GM18520 (cell line): Measurements from ENCODE around the gene DGKD.

ENCODE experiments used
- ATAC-seq: cut with Tn5 transposase; IDR thresholded peaks from one replicate; pipeline ENCODE4 v1.9.1; 2021; ENCODE audit not compliant: unreplicated experiment

The DGKD gene

DNA sequence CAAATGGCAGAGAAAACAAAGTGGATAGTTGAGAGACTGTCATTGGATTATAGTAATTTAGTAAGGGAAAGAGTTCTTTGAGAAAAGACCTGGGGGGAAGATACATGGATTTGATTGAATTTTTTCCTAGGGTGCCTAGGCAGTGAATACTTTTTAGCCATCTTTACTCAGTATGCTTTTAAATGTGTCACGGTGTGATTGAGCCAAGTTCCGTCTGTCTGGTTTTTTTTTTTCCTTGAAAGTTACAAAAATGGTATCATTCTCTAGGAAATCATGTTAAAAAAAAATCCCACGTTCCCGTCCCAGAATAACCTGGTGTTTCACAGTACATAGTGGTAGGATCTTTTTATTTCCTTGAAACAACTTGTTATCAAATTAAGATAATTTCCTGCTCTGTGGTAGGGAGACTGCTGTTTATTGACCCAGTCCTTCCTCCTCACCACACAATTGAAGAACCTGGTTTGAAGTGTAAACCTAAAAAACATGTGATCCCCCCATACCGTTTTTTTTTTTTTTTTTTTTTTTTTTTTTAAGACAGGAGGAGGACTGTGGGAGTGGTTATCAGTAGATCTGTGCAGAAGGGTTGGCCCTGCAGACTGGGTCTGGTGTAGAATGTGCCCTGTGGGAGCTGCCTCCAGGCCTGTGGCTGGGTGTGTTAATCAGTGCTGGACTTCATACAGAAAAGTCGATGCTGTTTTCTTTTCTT, 55.1 kb downstream of the DGKD start:
- ATAC-seq = no peak

DNA sequence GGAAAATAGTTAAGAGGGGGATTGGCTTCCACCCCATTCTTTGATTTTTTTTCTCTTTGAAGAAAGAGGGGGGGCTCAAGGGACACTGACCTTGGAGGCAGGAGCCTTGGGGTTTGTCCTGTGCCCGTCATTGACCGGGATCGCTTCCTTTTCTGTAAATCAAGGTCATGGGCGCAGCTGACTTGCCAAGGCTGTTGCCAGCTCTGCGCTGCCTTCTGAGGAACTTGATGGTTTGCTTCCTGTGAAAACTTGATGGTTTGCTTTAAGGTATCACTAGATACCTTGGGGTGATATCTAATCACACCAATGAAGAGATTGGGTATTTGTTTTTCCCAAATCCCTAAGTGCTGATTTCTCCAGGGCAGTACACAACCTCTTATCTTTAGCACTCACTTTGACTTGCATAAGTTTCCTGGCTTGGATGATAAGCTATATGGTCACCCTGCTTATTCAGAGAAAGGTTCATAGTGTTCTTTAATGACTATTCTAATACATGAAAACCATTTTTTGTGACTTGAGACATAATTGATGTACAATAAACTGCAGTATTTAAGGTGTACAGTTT, 56.0 kb downstream of the DGKD start:
- no peak for ATAC-seq

DNA sequence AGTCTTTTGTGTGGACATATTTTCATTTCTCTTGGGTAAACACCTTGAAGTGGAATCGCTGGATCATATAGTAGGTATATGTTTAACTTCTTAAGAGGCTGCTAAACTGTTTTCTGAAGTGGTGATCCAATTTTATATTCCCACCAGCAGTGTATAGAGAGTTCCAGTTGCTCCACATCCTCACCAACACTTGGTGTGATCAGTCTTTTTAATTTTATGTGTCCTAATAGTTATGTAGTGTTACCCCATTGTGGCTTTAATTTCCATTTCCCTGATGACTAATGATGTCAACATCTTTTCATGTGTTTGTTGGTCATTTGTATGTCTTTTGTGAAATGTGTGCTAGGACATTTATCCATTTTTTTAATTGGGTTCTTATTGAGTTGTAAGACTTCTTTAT, 56.9 kb downstream of the DGKD start:
- ATAC-seq = no peak

DNA sequence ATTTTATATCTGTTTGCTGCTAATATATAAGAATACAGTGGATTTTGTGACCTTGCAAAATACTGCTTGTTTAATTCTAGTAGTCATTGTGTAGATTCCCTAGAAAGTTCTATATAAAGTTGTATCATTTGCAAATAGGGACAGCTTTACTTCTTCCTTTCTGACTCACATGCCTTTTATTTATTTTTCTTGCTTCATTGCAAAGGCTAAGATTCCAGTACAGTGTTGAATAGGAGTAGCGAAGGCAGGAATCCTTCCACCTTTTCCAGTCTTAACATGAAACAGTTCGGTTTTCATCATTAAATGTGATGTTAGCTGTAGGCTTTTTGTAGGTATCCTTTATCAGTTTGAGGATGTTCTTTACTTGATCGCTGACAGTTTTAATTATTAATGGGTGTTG, 58.1 kb downstream of the DGKD start:
- ATAC-seq = no peak

DNA sequence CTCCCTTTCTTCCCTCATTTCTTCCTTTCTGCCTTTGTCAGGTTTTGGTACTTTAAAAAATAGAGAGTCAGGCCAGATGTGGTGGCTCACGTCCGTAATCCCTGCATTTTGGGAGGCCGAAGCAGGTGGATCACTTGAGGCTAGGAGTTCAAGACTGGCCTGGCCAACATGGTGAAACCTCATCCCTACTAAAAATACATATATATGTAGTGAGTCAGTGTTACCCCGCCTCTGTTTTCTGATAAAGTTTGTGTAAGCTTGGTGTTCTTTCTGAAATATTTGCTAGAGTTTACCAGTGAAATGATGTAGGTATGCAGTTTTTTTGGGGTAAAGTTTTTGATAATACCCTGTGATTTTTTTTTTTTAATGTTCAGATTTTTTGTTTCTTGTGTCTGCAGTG, 58.8 kb downstream of the DGKD start:
- no peak for ATAC-seq

DNA sequence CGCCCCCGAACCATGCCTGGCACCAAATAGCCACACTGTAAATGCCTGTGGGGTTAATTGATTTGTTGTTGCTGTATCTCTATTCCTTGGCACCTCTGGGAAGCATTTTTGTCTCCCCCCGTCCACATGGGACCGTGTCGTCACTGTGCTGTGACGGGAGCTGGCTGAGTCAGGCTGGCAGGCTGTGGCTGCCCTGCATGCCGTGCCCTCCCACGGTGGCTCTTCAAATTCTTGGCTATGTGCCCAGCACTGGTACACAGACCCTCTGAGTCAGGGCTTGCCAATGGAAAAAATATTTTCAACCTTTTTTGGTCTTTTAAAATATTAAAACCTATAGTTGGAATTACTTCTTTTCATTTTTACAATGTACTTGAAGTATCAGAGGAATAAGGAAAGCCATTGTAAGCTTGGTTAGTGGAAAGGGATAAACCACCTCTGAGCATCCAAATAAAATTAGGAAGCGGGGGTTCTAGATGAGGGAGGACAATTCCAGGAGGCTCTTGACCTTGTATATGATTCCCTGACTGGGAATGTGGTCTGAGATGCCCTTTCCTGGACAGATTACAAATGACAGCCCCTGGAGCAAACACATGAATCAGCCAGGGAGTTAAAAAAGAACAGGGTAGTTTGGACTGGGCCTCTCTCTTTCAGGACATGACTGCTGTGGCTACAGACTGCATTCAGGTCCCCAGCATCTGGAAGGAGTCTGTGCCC, 59.4 kb downstream of the DGKD start:
- ATAC-seq = no peak

DNA sequence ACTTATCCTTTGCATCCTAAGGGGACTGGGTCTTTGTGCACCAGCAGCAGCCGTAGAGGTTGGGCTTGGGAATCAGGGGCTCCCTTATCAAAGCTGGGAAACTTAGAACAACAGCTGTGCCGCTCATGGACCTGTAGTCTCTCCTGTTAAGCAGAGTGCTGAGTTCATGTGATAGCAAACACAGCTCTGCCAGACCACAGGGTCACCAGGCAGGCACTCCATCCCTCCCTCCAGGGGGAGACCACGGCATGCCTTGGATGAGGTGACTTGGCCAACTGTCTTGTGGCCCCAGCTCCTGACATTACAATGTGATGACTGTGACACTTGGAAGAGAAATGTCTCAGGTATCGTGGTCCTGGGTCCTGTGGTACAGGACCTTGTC, 60.0 kb downstream of the DGKD start:
- ATAC-seq = no peak

DNA sequence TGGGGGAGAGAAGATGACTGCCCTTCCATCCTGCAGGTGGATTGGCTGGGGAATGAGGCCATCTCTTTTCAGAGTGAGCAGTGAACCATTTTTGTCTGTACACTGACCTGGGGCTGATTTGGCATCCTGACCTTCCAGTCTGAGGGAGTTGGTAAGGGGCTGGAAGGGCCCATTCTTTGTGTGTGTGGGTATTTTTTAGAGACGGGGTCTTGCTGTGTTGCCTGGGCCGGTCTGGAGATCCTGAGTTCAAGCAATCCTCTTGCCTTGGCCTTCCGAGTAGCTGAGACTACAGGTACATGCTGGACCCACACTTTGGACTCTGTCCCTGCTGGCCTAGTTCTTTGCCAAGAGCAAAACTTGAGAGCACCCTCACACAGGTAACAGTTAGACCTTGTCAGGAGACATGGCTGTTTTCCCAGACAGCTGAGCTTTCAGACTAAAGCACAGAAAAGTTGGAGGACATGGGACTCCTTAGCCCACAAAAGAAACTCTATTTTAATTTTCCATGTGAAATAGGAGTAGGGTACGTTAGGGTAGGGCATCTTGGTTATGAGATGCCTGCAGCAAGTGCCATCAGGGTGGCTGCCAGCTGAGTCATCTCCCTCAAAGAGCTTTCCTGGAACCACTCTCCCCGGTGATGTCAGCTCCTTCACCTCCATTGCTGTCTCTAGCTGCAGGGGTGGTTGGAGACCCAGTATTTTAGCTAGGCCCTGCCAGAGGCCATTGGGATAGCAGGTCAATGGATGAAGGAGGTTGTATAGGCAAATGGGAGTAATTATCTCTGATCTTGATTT, 60.7 kb downstream of the DGKD start:
- no peak for ATAC-seq

DNA sequence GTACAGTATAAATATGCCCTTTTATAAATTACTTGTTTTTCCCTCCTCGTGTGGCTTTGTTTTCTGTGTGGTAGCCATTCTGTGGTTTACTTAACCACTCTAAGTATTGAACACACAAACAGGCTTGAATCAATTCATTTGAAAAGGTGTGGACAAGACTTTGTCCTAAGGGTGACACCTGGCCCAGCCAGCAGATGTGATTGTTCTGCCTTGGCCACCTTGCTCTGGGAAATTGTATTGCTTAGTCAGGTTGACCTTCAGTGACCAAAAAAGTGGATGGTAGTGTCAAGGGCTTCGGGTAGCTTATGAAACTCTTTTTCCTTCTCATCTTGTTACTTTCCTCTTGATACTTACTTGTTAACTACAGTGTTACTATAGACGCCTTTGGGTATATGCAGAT, 61.9 kb downstream of the DGKD start:
- ATAC-seq = no peak

DNA sequence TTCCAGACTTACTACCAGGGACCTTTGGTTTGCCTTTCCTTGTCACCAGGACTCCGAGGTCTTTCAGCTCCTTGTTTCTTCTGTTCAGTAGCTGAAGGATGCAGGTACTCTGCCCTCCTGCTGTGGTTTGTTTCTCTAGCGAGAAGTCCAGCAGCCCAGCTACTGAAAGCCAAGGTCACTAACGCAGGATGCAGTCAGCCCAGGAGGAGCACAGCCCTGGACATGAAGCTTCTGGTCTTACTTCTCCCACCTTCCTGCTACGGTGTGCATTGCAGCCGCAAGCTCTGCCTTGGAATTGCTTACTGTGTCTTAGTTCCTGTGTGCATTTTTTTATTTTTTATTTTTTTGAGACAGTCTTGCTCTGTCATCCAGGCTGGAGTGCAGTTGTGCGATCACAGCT, 62.4 kb downstream of the DGKD start:
- no peak for ATAC-seq

DNA sequence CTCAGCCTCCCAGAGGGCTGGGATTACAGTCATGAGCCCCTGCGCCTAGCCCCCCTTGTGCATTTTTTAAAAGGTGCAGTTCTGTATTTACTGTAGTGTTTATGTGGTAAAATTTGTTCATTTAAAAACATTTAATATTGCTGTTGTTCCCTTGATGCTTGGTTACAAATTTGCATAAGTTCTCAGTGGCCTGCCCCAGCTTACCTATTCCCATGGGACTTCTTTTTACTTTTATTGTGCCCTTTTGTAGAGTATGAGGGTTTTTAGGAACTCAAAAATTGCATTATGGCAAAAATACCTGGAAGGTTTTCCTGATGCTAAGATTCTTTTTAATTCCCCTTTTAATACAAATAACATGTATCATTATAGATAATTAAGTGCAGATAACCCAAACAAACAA, 63.0 kb downstream of the DGKD start:
- no peak for ATAC-seq

DNA sequence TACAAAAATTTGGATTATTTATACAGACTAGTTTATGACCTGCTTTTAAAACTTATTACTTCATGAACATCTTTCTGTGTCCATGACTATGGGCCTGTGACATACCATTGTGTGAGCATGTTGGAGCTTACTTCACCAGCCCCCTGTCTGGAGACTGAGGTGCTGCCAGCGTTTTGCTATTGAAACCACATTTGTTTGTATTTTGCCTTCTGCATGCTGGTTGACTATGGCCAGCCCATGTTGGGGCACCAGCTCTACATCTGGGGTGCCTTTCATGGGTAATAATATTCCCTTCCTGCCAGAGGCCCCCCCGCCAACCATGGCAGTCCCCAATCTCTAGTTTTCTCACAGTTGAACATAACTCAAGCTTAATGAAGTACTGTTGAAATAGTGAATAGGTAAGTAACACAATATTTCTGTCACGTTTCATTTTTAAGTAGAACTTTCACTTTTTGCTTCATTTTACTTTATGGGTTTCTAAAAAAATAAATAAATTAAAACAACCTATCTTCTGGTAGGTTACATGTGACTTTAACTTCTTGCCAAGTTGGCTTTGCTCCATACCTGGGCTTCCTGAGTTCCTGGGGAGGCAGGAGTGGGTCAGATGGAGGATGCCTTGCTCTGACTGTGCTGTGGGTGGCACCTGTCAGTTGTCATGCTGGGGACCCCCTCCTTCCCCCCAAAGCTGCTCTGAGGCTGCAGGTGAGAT, 63.9 kb downstream of the DGKD start:
- no peak for ATAC-seq

DNA sequence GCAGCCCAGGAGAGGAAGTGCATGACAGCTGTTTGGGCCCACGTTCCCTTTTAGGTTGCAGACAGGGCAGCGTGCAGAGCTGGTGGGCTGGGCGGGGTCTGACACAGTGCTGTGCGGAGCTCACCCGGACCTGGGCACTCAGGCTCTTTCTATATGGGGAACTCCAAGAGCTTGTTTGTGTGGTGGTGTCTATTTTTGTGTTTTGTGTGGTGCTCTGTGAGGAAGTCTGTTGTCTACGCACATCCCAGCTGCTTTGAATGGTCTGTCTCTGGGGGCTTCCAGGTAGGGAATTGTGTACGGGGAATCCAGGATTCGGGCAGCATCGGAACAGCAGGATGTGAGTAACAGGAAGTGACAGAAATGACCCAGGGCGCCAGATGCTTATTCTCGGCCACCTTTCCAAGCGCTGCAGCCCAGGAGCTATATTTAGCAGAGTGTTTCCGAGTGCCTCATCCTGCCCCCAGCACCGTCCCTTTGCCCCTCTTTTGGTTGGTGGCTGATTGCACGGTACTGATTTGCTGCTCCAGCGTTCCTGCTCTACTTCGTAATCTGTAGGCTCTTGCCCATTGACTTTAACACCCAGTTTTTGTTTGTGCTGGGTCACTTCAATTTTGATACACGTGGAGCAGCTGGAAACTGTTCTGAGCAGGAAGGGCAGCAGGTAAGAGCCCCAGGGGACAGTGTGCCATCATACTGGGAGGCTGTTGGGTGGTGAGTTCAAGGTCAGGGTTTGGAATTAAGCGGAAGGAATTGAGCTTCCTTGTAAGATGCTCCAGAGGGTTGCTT, 64.7 kb downstream of the DGKD start:
- ATAC-seq = no peak

DNA sequence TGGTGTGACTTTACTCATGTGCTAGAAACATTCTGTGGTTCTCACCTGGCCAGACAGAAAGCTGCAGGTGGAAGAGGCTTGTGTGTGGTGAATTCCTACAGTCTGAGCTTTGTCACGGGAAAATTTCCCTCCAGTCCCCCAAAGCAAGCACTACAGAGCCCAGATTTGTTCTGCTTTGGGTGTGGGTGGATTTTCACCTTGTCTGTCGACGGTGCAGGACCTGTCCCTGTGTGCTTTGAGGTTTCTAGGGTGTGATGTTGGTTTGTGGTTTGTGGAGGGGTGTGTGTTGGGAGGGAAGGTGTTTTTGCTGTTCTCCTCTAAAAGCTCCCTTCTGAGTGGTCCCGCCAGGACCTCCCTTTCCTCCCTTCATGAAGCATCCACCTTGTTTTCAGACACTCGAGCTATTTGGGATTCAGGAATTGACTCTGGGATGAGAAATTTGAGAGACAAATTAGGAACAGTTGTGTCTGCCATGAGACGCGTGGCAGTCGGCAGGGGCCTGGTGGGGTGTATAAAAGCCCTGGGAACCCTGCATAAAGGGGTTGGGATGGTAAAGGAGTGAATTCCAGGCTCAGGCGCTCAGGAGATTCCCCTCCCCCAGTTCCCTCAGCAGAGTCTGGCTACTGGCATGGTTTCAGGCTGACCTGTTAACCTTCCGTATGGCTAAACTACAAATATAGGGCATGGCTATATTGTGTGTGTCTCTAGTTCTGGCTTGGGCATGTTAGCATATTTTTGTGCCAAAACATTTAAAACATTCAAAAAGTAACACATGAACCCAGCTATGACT, 65.5 kb downstream of the DGKD start:
- ATAC-seq = peak; percentile 24

DNA sequence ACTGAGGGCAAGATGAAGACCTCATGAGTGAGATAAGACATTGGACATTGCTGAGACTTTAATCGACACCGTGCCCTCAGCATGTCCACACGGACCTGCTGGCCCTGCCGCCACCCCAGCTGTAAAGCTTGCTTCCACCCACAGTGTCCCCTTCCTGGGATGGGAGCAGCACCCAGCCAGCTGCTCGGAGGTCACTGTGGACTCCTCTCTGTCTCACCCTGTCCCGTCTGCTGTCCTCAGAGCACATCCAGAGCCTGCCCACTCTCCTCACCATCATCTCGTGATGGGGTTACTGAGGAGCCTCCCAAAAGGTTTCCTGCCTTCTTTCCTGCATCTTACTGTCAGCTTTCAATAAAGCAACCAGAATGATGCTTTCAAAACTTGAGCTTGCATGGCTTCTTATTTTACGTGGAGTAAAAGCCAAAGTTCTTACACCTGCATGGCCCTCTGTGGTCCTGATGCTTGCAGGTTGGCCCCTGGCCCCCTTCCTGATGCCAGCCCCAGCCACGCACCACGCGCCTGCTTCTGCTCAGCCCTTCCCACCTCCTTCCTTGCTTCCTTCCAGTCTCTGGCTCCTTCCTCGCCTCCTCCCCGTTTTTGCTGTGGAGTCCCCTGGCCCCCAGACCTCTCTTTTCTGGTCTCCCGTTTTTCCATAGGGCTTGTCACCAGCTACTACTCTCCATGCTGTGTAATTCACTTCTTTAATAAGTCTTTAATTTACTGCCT, 67.0 kb downstream of the DGKD start:
- no peak for ATAC-seq

DNA sequence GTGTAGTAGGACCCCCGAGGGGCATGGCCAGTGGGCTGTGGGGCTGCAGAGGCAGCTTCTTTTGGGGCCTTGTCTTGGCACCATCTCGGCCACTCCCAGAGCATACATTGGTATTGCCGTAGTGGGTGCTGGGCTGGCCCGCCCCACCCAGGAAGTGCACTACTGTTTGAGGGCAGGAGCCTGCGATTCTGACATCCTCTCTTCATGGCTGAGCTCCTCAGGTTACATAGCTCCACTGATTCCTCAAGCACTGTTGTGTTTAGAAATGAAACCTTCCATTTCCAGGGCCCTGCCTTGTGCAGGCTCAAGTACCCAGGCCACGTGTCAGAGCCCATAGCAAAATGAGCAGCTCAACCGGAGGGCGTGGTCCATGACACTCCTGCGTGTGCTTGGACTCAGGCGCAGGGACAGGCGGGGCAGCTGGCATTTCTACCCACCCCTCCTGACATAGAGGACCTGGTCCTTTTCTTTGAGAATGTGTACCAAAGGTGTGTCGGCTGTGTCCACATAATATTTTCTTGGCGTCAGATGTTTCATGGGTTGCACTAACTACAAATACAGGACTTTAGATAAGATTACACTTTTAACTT, 67.9 kb downstream of the DGKD start:
- ATAC-seq = no peak

DNA sequence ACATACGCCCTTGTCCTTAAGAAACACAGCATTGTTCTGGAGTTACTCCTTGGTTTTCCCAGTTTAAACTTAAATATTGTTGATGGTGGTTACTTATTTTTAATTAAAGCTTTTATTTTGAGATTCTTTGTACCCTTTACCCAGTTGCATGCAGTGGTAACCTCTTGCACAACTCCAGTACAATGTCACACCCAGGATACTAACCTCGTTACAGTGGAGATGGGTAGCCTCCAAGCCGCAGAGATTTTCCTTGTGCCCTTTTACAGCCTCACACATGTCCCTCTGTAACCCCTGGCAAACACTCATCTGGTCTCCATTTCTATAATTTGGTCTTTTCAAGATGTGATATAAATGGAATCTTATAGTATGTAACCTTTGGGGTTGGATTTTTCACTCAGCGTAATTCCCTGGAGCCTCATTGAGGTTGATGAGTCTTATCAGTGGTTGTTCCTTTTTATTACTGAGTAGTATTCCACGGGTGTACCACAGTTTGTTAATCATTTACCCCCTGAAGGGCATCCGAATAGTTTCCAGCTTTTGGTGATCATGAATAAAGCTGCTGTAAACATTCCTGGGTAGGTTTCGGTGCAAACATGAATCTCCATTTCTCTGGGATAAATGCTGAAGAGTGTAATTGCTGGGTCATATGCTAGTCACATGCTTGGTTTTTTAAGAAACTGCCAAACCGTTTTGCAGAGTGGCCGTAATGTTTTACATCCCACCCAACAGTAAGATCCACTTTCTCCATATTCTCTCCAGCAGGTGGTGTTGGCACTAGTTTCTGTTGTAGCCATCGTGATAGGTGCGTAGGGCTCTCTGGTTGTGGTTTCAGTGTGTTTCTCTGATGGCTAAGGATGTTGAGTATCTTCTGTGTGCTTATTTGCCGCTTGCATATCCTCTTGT, 68.6 kb downstream of the DGKD start:
- ATAC-seq = no peak

DNA sequence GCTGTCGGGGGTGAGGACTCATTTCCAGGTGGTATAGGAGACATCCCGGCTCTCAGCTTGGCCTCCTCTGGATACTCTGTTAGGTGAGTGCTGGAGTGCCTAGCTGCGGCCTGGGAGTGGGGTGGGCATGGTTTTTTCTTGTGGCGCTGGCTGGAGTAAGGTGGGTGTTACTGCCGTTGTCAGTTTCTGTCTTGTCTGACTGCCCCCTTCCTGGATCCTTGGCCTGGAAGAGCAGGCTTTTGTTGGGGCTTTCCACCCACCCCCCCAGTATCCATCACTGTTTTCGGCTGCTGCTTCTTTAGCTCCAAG, 69.2 kb downstream of the DGKD start:
- ATAC-seq = no peak
